ENCODE results near the gene COL11A2. TPM values are rescaled to one million over a fixed set of nuclear protein-coding genes. Genes with fewer than 3 reads are reported as not detected.

The COL11A2 gene
- total RNA-seq, 2 donors from 2014 or later: 1.1 to 1.3 TPM

- Mint-ChIP-seq H3K27me3 (peaks cover 25 to 26% of the 10 kb centered on the region in 2 donors), H3K36me3 (peaks cover 10% of the 10 kb centered on the region), H3K27ac (no peak overlapping the region), H3K4me3 (peak overlapping the region; percentile 6), H3K4me1 (ENCODE audit: low read depth in 2 of 2) (peaks cover 33% of the 10 kb centered on the region in 2 donors), H3K9me3 (no peaks in the 10 kb centered on the region)
- no peak for ATAC-seq
- no peak for DNase-seq (ENCODE audit: low spot score)
These were observed 20.5 kb upstream of the COL11A2 start for GRCh38 chr6:33212857-33213165.

- no peak overlapping the region for H3K27ac Mint-ChIP-seq
- H3K4me1 Mint-ChIP-seq (ENCODE audit: low read depth in 2 of 2): peaks cover 33 to 37% of the 10 kb centered on the region in 2 donors
- no peak for ATAC-seq
These were observed 19.6 kb upstream of the COL11A2 start for GRCh38 chr6:33211666-33212422.

GRCh38 chr6:33211136-33211535 is 18.9 kb upstream of the COL11A2 start:
- Mint-ChIP-seq H3K9me3 (no peaks in the 10 kb centered on the region), H3K36me3 (peaks cover 10% of the 10 kb centered on the region), H3K4me1 (ENCODE audit: low read depth in 2 of 2) (peaks cover 37 to 40% of the 10 kb centered on the region in 2 donors), H3K27me3 (peaks cover 23 to 26% of the 10 kb centered on the region in 2 donors), H3K27ac (no peak overlapping the region), H3K4me3 (no peak overlapping the region)
- DNase-seq (ENCODE audit: low spot score) (no peak), ATAC-seq (no peak)

More at GRCh38 chr6:33211666-33212422, 19.6 kb upstream of the COL11A2 start:
- no peaks in the 10 kb centered on the region for H3K9me3 Mint-ChIP-seq
- peaks cover 23 to 26% of the 10 kb centered on the region in 2 donors for H3K27me3 Mint-ChIP-seq
- H3K36me3 Mint-ChIP-seq: peaks cover 10% of the 10 kb centered on the region
- DNase-seq (ENCODE audit: low spot score): no peak
- H3K4me3 Mint-ChIP-seq: no peak overlapping the region

- ATAC-seq (no peak), DNase-seq (ENCODE audit: low spot score) (no peak)
- Mint-ChIP-seq H3K27ac (peak overlapping the region; percentile 87), H3K4me3 (peak overlapping the region; percentile 89), H3K9me3 (no peaks in the 10 kb centered on the region), H3K4me1 (ENCODE audit: low read depth in 2 of 2) (peaks cover 49 to 52% of the 10 kb centered on the region in 2 donors), H3K27me3 (peaks cover 20 to 26% of the 10 kb centered on the region in 2 donors), H3K36me3 (peaks cover 10% of the 10 kb centered on the region)
These were observed 17.6 kb upstream of the COL11A2 start for GRCh38 chr6:33209856-33210255.

- Mint-ChIP-seq H3K9me3 (no peaks in the 10 kb centered on the region), H3K27me3 (peaks cover 9 to 13% of the 10 kb centered on the region in 2 donors), H3K4me1 (ENCODE audit: low read depth in 2 of 2) (peaks cover 53 to 56% of the 10 kb centered on the region in 2 donors), H3K36me3 (peaks cover 12% of the 10 kb centered on the region), H3K27ac (peak within 1 kb of the TSS; percentile 87), H3K4me3 (peak within 1 kb of the TSS; percentile 89)
- ATAC-seq (peak; percentile 75 to 83), DNase-seq (ENCODE audit: low spot score) (peak; percentile 90)
These were observed 16.1 kb upstream of the COL11A2 start, which contains the start of gene RING1 for GRCh38 chr6:33208091-33208967. TSS of gene RING1 (plus strand) at chr6:33208500. CDS start at chr6:33208823, 323 bp downstream.

- no peak for DNase-seq (ENCODE audit: low spot score)
- H3K36me3 Mint-ChIP-seq: peaks cover 19% of the 10 kb centered on the region
- peaks cover 54 to 56% of the 10 kb centered on the region in 2 donors for H3K4me1 Mint-ChIP-seq (ENCODE audit: low read depth in 2 of 2)
- H3K4me3 Mint-ChIP-seq: peak overlapping the region; percentile 89
- no peaks in the 10 kb centered on the region for H3K9me3 Mint-ChIP-seq
- ATAC-seq: no peak
- H3K27me3 Mint-ChIP-seq: peaks cover 4 to 6% of the 10 kb centered on the region in 2 donors
- peak overlapping the region; percentile 87 for H3K27ac Mint-ChIP-seq
These were observed 15.4 kb upstream of the COL11A2 start for GRCh38 chr6:33207552-33208090.

- no peak for ATAC-seq
- H3K27ac Mint-ChIP-seq: peak overlapping the region in 1 of 2 donors; percentile 87
- H3K36me3 Mint-ChIP-seq: peaks cover 19% of the 10 kb centered on the region
- no peak for DNase-seq (ENCODE audit: low spot score)
- H3K27me3 Mint-ChIP-seq: peaks cover 0 to 3% of the 10 kb centered on the region in 2 donors
- H3K4me3 Mint-ChIP-seq: peak overlapping the region; percentile 89
- H3K4me1 Mint-ChIP-seq (ENCODE audit: low read depth in 2 of 2): peaks cover 56 to 57% of the 10 kb centered on the region in 2 donors
- no peaks in the 10 kb centered on the region for H3K9me3 Mint-ChIP-seq
These were observed 14.7 kb upstream of the COL11A2 start for GRCh38 chr6:33206864-33207551.

GRCh38 chr6:33206027-33206863 is 14.0 kb upstream of the COL11A2 start:
- no peak for ATAC-seq
- Mint-ChIP-seq H3K4me1 (ENCODE audit: low read depth in 2 of 2) (peaks cover 60 to 62% of the 10 kb centered on the region in 2 donors), H3K9me3 (no peaks in the 10 kb centered on the region), H3K4me3 (peak overlapping the region; percentile 100), H3K27me3 (peaks cover 0 to 3% of the 10 kb centered on the region in 2 donors), H3K27ac (peak overlapping the region; percentile 88 to 98), H3K36me3 (peaks cover 20% of the 10 kb centered on the region)
- no peak for DNase-seq (ENCODE audit: low spot score)

GRCh38 chr6:33205191-33206026 is 13.1 kb upstream of the COL11A2 start:
- peaks cover 0 to 3% of the 10 kb centered on the region in 2 donors for H3K27me3 Mint-ChIP-seq
- DNase-seq (ENCODE audit: low spot score) (no peak), ATAC-seq (no peak)
- peak overlapping the region; percentile 88 to 98 for H3K27ac Mint-ChIP-seq
- H3K9me3 Mint-ChIP-seq: no peaks in the 10 kb centered on the region
- peaks cover 25% of the 10 kb centered on the region for H3K36me3 Mint-ChIP-seq
- H3K4me3 Mint-ChIP-seq: peak overlapping the region; percentile 100
- peaks cover 65 to 69% of the 10 kb centered on the region in 2 donors for H3K4me1 Mint-ChIP-seq (ENCODE audit: low read depth in 2 of 2)

GRCh38 chr6:33204415-33205190 is 12.3 kb upstream of the COL11A2 start, which contains the start of gene HSD17B8:
TSS of gene HSD17B8 (plus strand) at chr6:33204655. CDS start at chr6:33204669, 14 bp downstream.
- Mint-ChIP-seq H3K4me3 (peak within 1 kb of the TSS; percentile 100), H3K27me3 (peaks cover 0 to 3% of the 10 kb centered on the region in 2 donors), H3K36me3 (peaks cover 25% of the 10 kb centered on the region), H3K27ac (peak within 1 kb of the TSS; percentile 98 to 100), H3K4me1 (ENCODE audit: low read depth in 2 of 2) (peaks cover 63 to 65% of the 10 kb centered on the region in 2 donors), H3K9me3 (no peaks in the 10 kb centered on the region)
- ATAC-seq (peak; percentile 77 to 81), DNase-seq (ENCODE audit: low spot score) (peak; percentile 93)

- H3K27ac Mint-ChIP-seq: peak overlapping the region; percentile 98 to 100
- no peak for ATAC-seq
- H3K4me3 Mint-ChIP-seq: peak overlapping the region; percentile 100
- peaks cover 25% of the 10 kb centered on the region for H3K36me3 Mint-ChIP-seq
- peaks cover 60 to 64% of the 10 kb centered on the region in 2 donors for H3K4me1 Mint-ChIP-seq (ENCODE audit: low read depth in 2 of 2)
- H3K9me3 Mint-ChIP-seq: no peaks in the 10 kb centered on the region
- no peak for DNase-seq (ENCODE audit: low spot score)
- peaks cover 0 to 3% of the 10 kb centered on the region in 2 donors for H3K27me3 Mint-ChIP-seq
These were observed 11.8 kb upstream of the COL11A2 start for GRCh38 chr6:33204165-33204414.

All from natural killer cell treated with Interleukin-12 subunit alpha and Interleukin-12 subunit beta and Interleukin-15 and Interleukin-18, amount 100 ng/mL, for 72 hours (primary cell).